ENCODE results near the gene SEPTIN7.

GRCh38 chr7:35800718-35801391 is at the start of gene SEPTIN7:
- TF ChIP-seq CTCF (IDR thresholded peaks at IDR 0.05), result no peak
- TF ChIP-seq ZFX (IDR thresholded peaks at IDR 0.05; ENCODE audit: borderline replicate concordance), result no peak
